Keratinocyte (primary cell): ENCODE measurements around the gene SMCHD1.

Experiments
- EZH2 ChIP-seq: IDR thresholded peaks from one replicate; pipeline ENCODE4 v1.6.1; 2012; ENCODE audit warnings: inconsistent platforms, mild to moderate bottlenecking, low read length, moderate library complexity
- TF ChIP-seq, protein P1 (sequence below), 3 experiments: IDR thresholded peaks in 1 of 3; conservative IDR thresholded peaks in 1 of 3; optimal IDR thresholded peaks in 1 of 3; 2 replicates in 2 of 3; 3 replicates in 1 of 3; pipeline versions ENCODE3 to v1.5.1; 2011; ENCODE audit warnings: low read length in 3 of 3, mild to moderate bottlenecking in 3 of 3, moderate library complexity in 2 of 3, control low read depth in 1 of 3, inconsistent platforms in 1 of 3; ENCODE audit not compliant: insufficient read depth in 2 of 3; ENCODE audit errors: extremely low read depth in 1 of 3

DNA sequence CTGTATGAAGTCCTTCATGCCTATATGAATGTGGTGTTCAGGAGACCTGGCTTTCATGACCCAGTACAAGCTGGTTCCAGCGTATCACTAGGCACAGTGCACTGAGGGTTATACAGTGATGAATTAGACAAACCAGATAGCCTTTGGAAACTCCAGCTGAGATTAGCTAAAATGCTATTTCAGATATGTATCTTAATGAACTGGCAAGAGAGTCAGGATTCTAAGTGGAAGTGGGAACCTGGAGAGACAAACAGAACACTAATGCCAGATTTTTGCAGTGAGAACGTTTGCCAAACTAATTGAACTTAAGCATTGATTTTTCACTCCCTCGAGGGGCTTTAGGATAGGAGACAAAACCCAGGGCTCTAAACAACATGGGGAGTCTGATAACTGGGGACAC is 125.2 kb downstream of the SMCHD1 start:
- TF ChIP-seq, protein P1, sequence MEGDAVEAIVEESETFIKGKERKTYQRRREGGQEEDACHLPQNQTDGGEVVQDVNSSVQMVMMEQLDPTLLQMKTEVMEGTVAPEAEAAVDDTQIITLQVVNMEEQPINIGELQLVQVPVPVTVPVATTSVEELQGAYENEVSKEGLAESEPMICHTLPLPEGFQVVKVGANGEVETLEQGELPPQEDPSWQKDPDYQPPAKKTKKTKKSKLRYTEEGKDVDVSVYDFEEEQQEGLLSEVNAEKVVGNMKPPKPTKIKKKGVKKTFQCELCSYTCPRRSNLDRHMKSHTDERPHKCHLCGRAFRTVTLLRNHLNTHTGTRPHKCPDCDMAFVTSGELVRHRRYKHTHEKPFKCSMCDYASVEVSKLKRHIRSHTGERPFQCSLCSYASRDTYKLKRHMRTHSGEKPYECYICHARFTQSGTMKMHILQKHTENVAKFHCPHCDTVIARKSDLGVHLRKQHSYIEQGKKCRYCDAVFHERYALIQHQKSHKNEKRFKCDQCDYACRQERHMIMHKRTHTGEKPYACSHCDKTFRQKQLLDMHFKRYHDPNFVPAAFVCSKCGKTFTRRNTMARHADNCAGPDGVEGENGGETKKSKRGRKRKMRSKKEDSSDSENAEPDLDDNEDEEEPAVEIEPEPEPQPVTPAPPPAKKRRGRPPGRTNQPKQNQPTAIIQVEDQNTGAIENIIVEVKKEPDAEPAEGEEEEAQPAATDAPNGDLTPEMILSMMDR (optimal IDR thresholded peaks at IDR 0.05 in 1 of 3, IDR thresholded peaks at IDR 0.05 in 1 of 3, conservative IDR thresholded peaks at IDR 0.05 in 1 of 3; ENCODE audit: extremely low read depth in 1 of 3, insufficient read depth in 2 of 3, low read length in 3 of 3), result no peak
- TF ChIP-seq EZH2, result no peak
